H9 (cell line): ENCODE results near the gene FAM72A. TPM values are rescaled to one million over a fixed set of nuclear protein-coding genes. Genes with fewer than 3 reads are reported as not detected.
"Not testable (repeated sequence)": the region's sequence is repeated elsewhere in the genome, so short reads cannot be mapped to it uniquely, and the experiment has no call there.

Experiments
- DNase-seq: peaks from one replicate; pipeline ENCODE4 v3.0.0-alpha.2; 2017
- H2AFZ ChIP-seq: one replicate; pipeline ENCODE4 v1.6.1; 2013; ENCODE audit warnings: mild to moderate bottlenecking, low read length, control low read depth, moderate library complexity
- H2AK5ac ChIP-seq: 2 replicates; pipeline ENCODE4 v1.6.1; 2013; ENCODE audit warnings: low read length, control low read depth, mixed read lengths; ENCODE audit not compliant: insufficient read length
- H2BK120ac ChIP-seq: one replicate; pipeline ENCODE4 v1.6.1; 2013; ENCODE audit warnings: low read depth, mild to moderate bottlenecking, low read length, control low read depth, inconsistent platforms; ENCODE audit not compliant: poor library complexity, severe bottlenecking
- H2BK12ac ChIP-seq: 2 replicates; pipeline ENCODE4 v1.6.1; 2013; ENCODE audit warnings: low read length, control low read depth, mixed read lengths, low read depth; ENCODE audit not compliant: insufficient read length
- H2BK15ac ChIP-seq: 2 replicates; pipeline ENCODE4 v1.6.1; 2013; ENCODE audit warnings: low read depth, low read length, control low read depth
- H2BK20ac ChIP-seq: one replicate; pipeline ENCODE4 v1.6.1; 2013; ENCODE audit warnings: low read depth, mild to moderate bottlenecking, low read length, control low read depth, inconsistent platforms; ENCODE audit not compliant: poor library complexity, severe bottlenecking
- H2BK5ac ChIP-seq: 2 replicates; pipeline ENCODE4 v1.6.1; 2013; ENCODE audit warnings: low read length, control low read depth, mixed read lengths; ENCODE audit not compliant: insufficient read length
- H3K14ac ChIP-seq: 2 replicates; pipeline ENCODE4 v1.6.1; 2013; ENCODE audit warnings: low read length, control low read depth; ENCODE audit not compliant: insufficient read depth
- H3K18ac ChIP-seq: 2 replicates; pipeline ENCODE4 v1.6.1; 2013; ENCODE audit warnings: low read depth, mild to moderate bottlenecking, mixed read lengths, low read length, control low read depth; ENCODE audit not compliant: insufficient read length
- H3K23ac ChIP-seq: 2 replicates; pipeline ENCODE4 v1.6.1; 2013; ENCODE audit warnings: low read length, control low read depth, mixed read lengths, low read depth; ENCODE audit not compliant: insufficient read length
- H3K23me2 ChIP-seq: 2 replicates; pipeline ENCODE4 v1.6.1; 2013; ENCODE audit warnings: low read depth, mild to moderate bottlenecking, mixed read lengths, low read length, control low read depth; ENCODE audit not compliant: insufficient read length, poor library complexity, severe bottlenecking
- H3K27ac ChIP-seq: 2 replicates; pipeline ENCODE4 v1.5.1; 2013; ENCODE audit warnings: low read length, control low read depth, mixed read lengths, low read depth; ENCODE audit not compliant: insufficient read length
- H3K27me3 ChIP-seq: 2 replicates; pipeline ENCODE4 v1.6.1; 2013; ENCODE audit warnings: low read length, control low read depth, inconsistent platforms; ENCODE audit not compliant: insufficient read depth
- H3K4ac ChIP-seq: 2 replicates; pipeline ENCODE4 v1.6.1; 2013; ENCODE audit warnings: low read depth, mild to moderate bottlenecking, control low read depth, inconsistent platforms, low read length, moderate library complexity
- H3K4me1 ChIP-seq: 2 replicates; pipeline ENCODE4 v1.6.1; 2013; ENCODE audit warnings: low read length, control low read depth, inconsistent platforms; ENCODE audit not compliant: insufficient read depth
- H3K4me2 ChIP-seq: 2 replicates; pipeline ENCODE4 v1.6.1; 2013; ENCODE audit warnings: low read length, control low read depth, mixed read lengths; ENCODE audit not compliant: insufficient read length, insufficient read depth
- H3K56ac ChIP-seq: 2 replicates; pipeline ENCODE4 v1.6.1; 2013; ENCODE audit warnings: low read depth, mild to moderate bottlenecking, mixed read lengths, low read length, control low read depth; ENCODE audit not compliant: insufficient read length
- H3K79me1 ChIP-seq: 2 replicates; pipeline ENCODE4 v1.6.1; 2013; ENCODE audit warnings: low read depth, mild to moderate bottlenecking, moderate library complexity, low read length, control low read depth, inconsistent platforms; ENCODE audit not compliant: insufficient read depth, poor library complexity, severe bottlenecking
- H3K79me2 ChIP-seq: 2 replicates; pipeline ENCODE4 v1.6.1; 2013; ENCODE audit warnings: low read length, control low read depth, inconsistent platforms; ENCODE audit not compliant: insufficient read depth
- H3K9ac ChIP-seq: 2 replicates; pipeline ENCODE4 v1.6.1; 2013; ENCODE audit warnings: low read length, control low read depth, mixed read lengths; ENCODE audit not compliant: insufficient read length; ENCODE audit errors: extremely low read depth
- H3K9me3 ChIP-seq: one replicate; pipeline ENCODE4 v1.6.1; 2013; ENCODE audit warnings: low read depth, low read length, inconsistent platforms; ENCODE audit not compliant: control insufficient read depth
- H3T11ph ChIP-seq: one replicate; pipeline ENCODE4 v1.6.1; 2013; ENCODE audit warnings: mild to moderate bottlenecking, low read length, control low read depth, inconsistent platforms
- H4K20me1 ChIP-seq: one replicate; pipeline ENCODE4 v1.6.1; 2013; ENCODE audit not compliant: control insufficient read depth, insufficient read length, insufficient read depth
- H4K5ac ChIP-seq: 2 replicates; pipeline ENCODE4 v1.6.1; 2013; ENCODE audit warnings: low read depth, mild to moderate bottlenecking, mixed read lengths, low read length, control low read depth; ENCODE audit not compliant: insufficient read length
- H4K8ac ChIP-seq: replicated peaks from 2 replicates; pipeline ENCODE4 v1.6.1; 2013; ENCODE audit warnings: low read length, control low read depth, mixed read lengths, low read depth; ENCODE audit not compliant: insufficient read length
- H4K91ac ChIP-seq: 2 replicates; pipeline ENCODE4 v1.6.1; 2013; ENCODE audit warnings: low read depth, mild to moderate bottlenecking, moderate library complexity, mixed read lengths, low read length, control low read depth; ENCODE audit not compliant: insufficient read length
- H3K27ac Mint-ChIP-seq, 3 experiments: 2 replicates in 2 of 3; 3 replicates in 1 of 3; pipeline ENCODE4 v1.8.0; 2020 to 2021; ENCODE audit warnings: mixed read lengths in 3 of 3, mild to moderate bottlenecking in 1 of 3, moderate library complexity in 1 of 3
- H3K27me3 Mint-ChIP-seq: 2 replicates; pipeline ENCODE4 v1.8.0; 2021; ENCODE audit warnings: low read depth, mild to moderate bottlenecking, moderate library complexity, mixed read lengths
- H3K36me3 Mint-ChIP-seq, 3 experiments: 2 replicates in 2 of 3; 3 replicates in 1 of 3; pipeline ENCODE4 v1.8.0; 2020 to 2021; ENCODE audit warnings: low read depth in 3 of 3, mixed read lengths in 3 of 3; ENCODE audit not compliant: insufficient read depth in 1 of 3
- H3K4me1 Mint-ChIP-seq, 2 experiments: 2 replicates each; pipeline ENCODE4 v1.8.0; 2020; ENCODE audit warnings: mixed read lengths in 2 of 2
- H3K4me3 Mint-ChIP-seq, 2 experiments: 2 replicates in 1 of 2; 3 replicates in 1 of 2; pipeline ENCODE4 v1.8.0; 2020 to 2021; ENCODE audit warnings: mild to moderate bottlenecking in 2 of 2, mixed read lengths in 2 of 2, moderate library complexity in 1 of 2
- H3K9me3 Mint-ChIP-seq, 2 experiments: 2 replicates in 1 of 2; 3 replicates in 1 of 2; pipeline ENCODE4 v1.8.0; 2020; ENCODE audit warnings: mild to moderate bottlenecking in 2 of 2, mixed read lengths in 2 of 2, moderate library complexity in 1 of 2
- WGBS: extraction: QIAGEN DNeasy Blood & Tissue Kit; methylation state at CpG from one replicate; pipeline ENCODE4 v1.1.7; 2013; ENCODE audit warnings: missing lambda C conversion rate, low lambda C conversion rate, mixed read lengths; ENCODE audit not compliant: insufficient read length; ENCODE audit errors: extremely low coverage; 5-methylcytosine and 5-hydroxymethylcytosine counted together
- total RNA-seq: library from RNA; stranded (reverse); gene quantifications from 2 replicates; pipeline ENCODE4 v1.2.1, GENCODE V29; 2021

The FAM72A gene
- total RNA-seq, 1 experiment from 2014 or later, result 10.5 TPM

- H3K9me3 ChIP-seq, H3K23me2 ChIP-seq, H2BK15ac ChIP-seq, H4K20me1 ChIP-seq, H2BK120ac ChIP-seq, H3K9me3 Mint-ChIP-seq, H3K27me3 ChIP-seq, H3K27ac ChIP-seq, H3K27ac Mint-ChIP-seq, H3K36me3 Mint-ChIP-seq, H2AK5ac ChIP-seq, H2AFZ ChIP-seq, H3K4me3 Mint-ChIP-seq, DNase-seq, H3K4me1 Mint-ChIP-seq, H3K4me2 ChIP-seq, H3K56ac ChIP-seq, H3K79me2 ChIP-seq, H4K8ac ChIP-seq, H2BK5ac ChIP-seq, H3K79me1 ChIP-seq, H3K18ac ChIP-seq, H3K14ac ChIP-seq, H3K27me3 Mint-ChIP-seq, H3K4ac ChIP-seq, H4K91ac ChIP-seq, H3K9ac ChIP-seq, H2BK20ac ChIP-seq, H3T11ph ChIP-seq, H3K23ac ChIP-seq, H4K5ac ChIP-seq, H3K4me1 ChIP-seq, H2BK12ac ChIP-seq: not testable (repeated sequence)
- WGBS, result no CpG with 5 or more reads among the region's 4 CpGs
These were observed 22.7 kb upstream of the FAM72A start for GRCh38 chr1:206225386-206225785.

GRCh38 chr1:206224190-206224776 is 21.6 kb upstream of the FAM72A start:
- not testable (repeated sequence) for H2BK5ac ChIP-seq, H3K23me2 ChIP-seq, H3K18ac ChIP-seq, H3K79me2 ChIP-seq, H3K4me3 Mint-ChIP-seq, H3K9me3 ChIP-seq, H4K20me1 ChIP-seq, H3K27me3 ChIP-seq, DNase-seq, H2BK12ac ChIP-seq, H3K9ac ChIP-seq, H2AFZ ChIP-seq, H3T11ph ChIP-seq, H3K36me3 Mint-ChIP-seq, H4K8ac ChIP-seq, H3K4ac ChIP-seq, H3K27me3 Mint-ChIP-seq, H3K23ac ChIP-seq, H3K14ac ChIP-seq, H4K5ac ChIP-seq, H2BK120ac ChIP-seq, H3K9me3 Mint-ChIP-seq, H3K27ac ChIP-seq, H2AK5ac ChIP-seq, H4K91ac ChIP-seq, H3K79me1 ChIP-seq, H2BK20ac ChIP-seq, H3K4me1 ChIP-seq, H3K27ac Mint-ChIP-seq, H2BK15ac ChIP-seq, H3K4me2 ChIP-seq, H3K56ac ChIP-seq, H3K4me1 Mint-ChIP-seq
- WGBS, result no CpG with 5 or more reads among the region's 6 CpGs
